Caco-2 (cell line): ENCODE measurements around the gene SSBP1. TPM values are rescaled to one million over a fixed set of nuclear protein-coding genes. Genes with fewer than 3 reads are reported as not detected.

Experiments used
- BruUV-seq: library from RNA; stranded (reverse); fragments of 400-500 nt; replicated peaks from 2 replicates; lab custom pipeline; 2021; lab: Mats Ljungman, UMichigan
- CTCF ChIA-PET: fragments of 300-600 bp; sonication (Branson Sonifier 250); formaldehyde crosslinking; loops from one replicate; lab custom pipeline; 2022; ENCODE audit warnings: antibody characterized with exemption; lab: Charles Lee
- POLR2A ChIA-PET: fragments of 300-600 bp; sonication (Branson Sonifier 250); formaldehyde crosslinking; loops from one replicate; lab custom pipeline; 2022; ENCODE audit warnings: antibody characterized with exemption; lab: Charles Lee
- DNase-seq, 2 experiments: peaks; one replicate each; pipeline versions ENCODE4 v3.0.0 to v3.0.0-alpha.2; 2020 to 2022
- H3K27me3 ChIP-seq: replicated peaks from 2 replicates; pipeline ENCODE4 v1.6.0; 2011; ENCODE audit warnings: low read length; ENCODE audit not compliant: control insufficient read depth, insufficient read depth
- H3K36me3 ChIP-seq: 2 replicates; pipeline ENCODE4 v1.5.1; 2011; ENCODE audit warnings: low read length; ENCODE audit not compliant: control insufficient read depth, insufficient read depth
- H3K4me1 ChIP-seq: fragments of 250-450 bp; sonication (Bioruptor Pico); 2 replicates; pipeline ENCODE4 v1.5.1; 2020; ENCODE audit warnings: mild to moderate bottlenecking
- H3K4me3 ChIP-seq: 2 replicates; pipeline ENCODE4 v1.5.1; 2011; ENCODE audit warnings: low read depth, mild to moderate bottlenecking, control low read depth, low read length
- H3K9me3 ChIP-seq: fragments of 250-450 bp; sonication (Bioruptor Pico); 2 replicates; pipeline ENCODE4 v1.5.1; 2020; ENCODE audit warnings: mild to moderate bottlenecking, moderate library complexity
- H3K27ac Mint-ChIP-seq: one replicate; pipeline ENCODE4 v1.8.0; 2022; ENCODE audit warnings: mixed read lengths; ENCODE audit not compliant: unreplicated experiment
- H3K27me3 Mint-ChIP-seq: one replicate; pipeline ENCODE4 v1.8.0; 2022; ENCODE audit warnings: mixed read lengths; ENCODE audit not compliant: insufficient read depth, unreplicated experiment
- H3K36me3 Mint-ChIP-seq: one replicate; pipeline ENCODE4 v1.8.0; 2022; ENCODE audit warnings: mild to moderate bottlenecking, mixed read lengths; ENCODE audit not compliant: insufficient read depth, unreplicated experiment
- H3K4me1 Mint-ChIP-seq: one replicate; pipeline ENCODE4 v1.8.0; 2022; ENCODE audit warnings: low read depth, mixed read lengths; ENCODE audit not compliant: unreplicated experiment
- H3K4me3 Mint-ChIP-seq: one replicate; pipeline ENCODE4 v1.8.0; 2022; ENCODE audit warnings: mild to moderate bottlenecking, moderate library complexity, mixed read lengths; ENCODE audit not compliant: unreplicated experiment
- H3K9me3 Mint-ChIP-seq: one replicate; pipeline ENCODE4 v1.8.0; 2022; ENCODE audit warnings: mixed read lengths; ENCODE audit not compliant: unreplicated experiment
- CTCF ChIP-seq, 2 experiments: fragments of 200-600 bp in 1 of 2; IDR thresholded peaks; 1 replicate in 1 of 2; 2 replicates in 1 of 2; pipeline versions ENCODE4 v1.5.1 to v1.8.0; 2011 to 2022; ENCODE audit warnings: antibody characterized with exemption in 1 of 2, control low read depth in 1 of 2, inconsistent platforms in 1 of 2, low read depth in 1 of 2, low read length in 1 of 2, mild to moderate bottlenecking in 1 of 2, moderate library complexity in 1 of 2; ENCODE audit not compliant: insufficient read depth in 1 of 2, severe bottlenecking in 1 of 2, unreplicated experiment in 1 of 2
- intact Hi-C: fragments of 100-400 bp; cut with micrococcal nuclease; formaldehyde crosslinking; loops from one replicate; pipeline ENCODE4 v1.10.0; 2022; ENCODE audit not compliant: unreplicated experiment
- total RNA-seq: library from RNA; stranded (reverse); gene quantifications from 2 replicates; pipeline ENCODE4 v1.2.3, GENCODE V29; 2022

SSBP1 gene
- total RNA-seq, 1 experiment from 2014 or later = 199 TPM

- Mint-ChIP-seq H3K27me3 (no peaks in the 10 kb centered on the region), H3K36me3 (no peaks in the 10 kb centered on the region), H3K4me3 (peak overlapping the region; percentile 60), H3K27ac (no peak overlapping the region), H3K4me1 (peaks cover 28% of the 10 kb centered on the region), H3K9me3 (no peaks in the 10 kb centered on the region)
- Histone ChIP-seq H3K36me3 (no peaks in the 10 kb centered on the region; the same call in 1 of the 2 replicates), H3K9me3 (no peaks in the 10 kb centered on the region), H3K4me1 (peaks cover 46% of the 10 kb centered on the region), H3K27me3 (no peaks in the 10 kb centered on the region), H3K4me3 (peak overlapping the region; percentile 84)
- no TSS peak for BruUV-seq
- CTCF ChIA-PET = interaction anchor here (0.7 to 1.9 kb wide), 3 partner anchors 14 to 47 kb away, joined by 3 to 7 read pairs (median 7); partner anchors contain the start of gene SSBP1
- TF ChIP-seq CTCF (IDR thresholded peaks at IDR 0.05; ENCODE audit: insufficient read depth in 1 of 2, low read depth in 1 of 2, low read length in 1 of 2, severe bottlenecking in 1 of 2, unreplicated experiment in 1 of 2) = no peak
- DNase-seq = peak; percentile 59 to 60
- POLR2A ChIA-PET = interaction anchor here (0.6 to 2.3 kb wide), 2 partner anchors 12 to 674 kb away, joined by 3 to 6 read pairs; no protein-coding TSS in a partner anchor
- intact Hi-C loops = loop anchor here (2.0 to 10.0 kb wide), 2 partner anchors 37 to 47 kb away; partner anchors contain the start of gene SSBP1
Observed at GRCh38 chr7:141701489-141702046, 36.6 kb upstream of the SSBP1 start.

GRCh38 chr7:141702047-141702567, 36.1 kb upstream of the SSBP1 start, which contains the start of gene DENND11:
Gene DENND11 (minus strand): TSS chr7:141702166. CDS start chr7:141702153, 13 bp downstream.
- no TSS peak for BruUV-seq
- Mint-ChIP-seq H3K9me3 (no peaks in the 10 kb centered on the region), H3K4me1 (peaks cover 34% of the 10 kb centered on the region), H3K4me3 (peak within 1 kb of the TSS; percentile 76), H3K36me3 (no peaks in the 10 kb centered on the region), H3K27me3 (no peaks in the 10 kb centered on the region), H3K27ac (no peak within 1 kb of the TSS)
- peak within 1 kb of the TSS; percentile 84 for H3K4me3 ChIP-seq
- no peaks in the 10 kb centered on the region for H3K9me3 ChIP-seq
- CTCF ChIA-PET = interaction anchor here (1.1 to 1.9 kb wide), 3 partner anchors 13 to 48 kb away, joined by 3 to 11 read pairs (median 7); partner anchors contain the start of gene SSBP1
- no peaks in the 10 kb centered on the region for H3K27me3 ChIP-seq
- DNase-seq = peak; percentile 41 to 61
- intact Hi-C loops = loop anchor here (2.0 to 10.0 kb wide), 2 partner anchors 37 to 47 kb away; partner anchors contain the start of gene SSBP1
- TF ChIP-seq CTCF (IDR thresholded peaks at IDR 0.05; ENCODE audit: insufficient read depth in 1 of 2, low read depth in 1 of 2, low read length in 1 of 2, severe bottlenecking in 1 of 2, unreplicated experiment in 1 of 2) = no peak
- peaks cover 51% of the 10 kb centered on the region for H3K4me1 ChIP-seq
- POLR2A ChIA-PET = interaction anchor here (2.3 kb wide), 1 partner anchor 12 kb away, joined by 6 read pairs; no protein-coding TSS in a partner anchor
- H3K36me3 ChIP-seq = no peaks in the 10 kb centered on the region; the same call in 1 of the 2 replicates

GRCh38 chr7:141702892-141703291, 35.3 kb upstream of the SSBP1 start:
- Mint-ChIP-seq H3K9me3 (no peaks in the 10 kb centered on the region), H3K4me3 (peak overlapping the region; percentile 76), H3K4me1 (peaks cover 34% of the 10 kb centered on the region), H3K27me3 (no peaks in the 10 kb centered on the region), H3K36me3 (no peaks in the 10 kb centered on the region), H3K27ac (no peak overlapping the region)
- intact Hi-C loops = loop anchor here (2.0 to 10.0 kb wide), 2 partner anchors 36 to 48 kb away; partner anchors contain the start of gene SSBP1
- ChIA-PET POLR2A (no interaction called here), CTCF (interaction anchor here (1.1 to 1.9 kb wide), 3 partner anchors 12 to 48 kb away, joined by 3 to 11 read pairs (median 7); partner anchors contain the start of gene SSBP1)
- DNase-seq = no peak
- TF ChIP-seq CTCF (IDR thresholded peaks at IDR 0.05; ENCODE audit: insufficient read depth in 1 of 2, low read depth in 1 of 2, low read length in 1 of 2, severe bottlenecking in 1 of 2, unreplicated experiment in 1 of 2) = no peak
- BruUV-seq = no TSS peak
- no peaks in the 10 kb centered on the region for H3K9me3 ChIP-seq
- no peaks in the 10 kb centered on the region for H3K27me3 ChIP-seq
- H3K4me1 ChIP-seq = peaks cover 55% of the 10 kb centered on the region
- peak overlapping the region; percentile 84; the same call in 1 of the 2 replicates for H3K4me3 ChIP-seq
- no peaks in the 10 kb centered on the region; the same call in 1 of the 2 replicates for H3K36me3 ChIP-seq
